Peyer's patch (tissue), 4 donors: Measurements from ENCODE around the gene CBARP.

Experiments
- POLR2A ChIP-seq, 2 donors: fragments of 450-650 bp; IDR thresholded peaks; one replicate each; pipeline ENCODE4 v1.5.1; 2017; ENCODE audit warnings: antibody characterized with exemption in 2 of 2, mild to moderate bottlenecking in 2 of 2, moderate library complexity in 2 of 2
- TF ChIP-seq, protein P1 (sequence below), 6 experiments: fragments of 450-650 bp in 4 of 6; fragments of 200-600 bp in 2 of 6; sonication (generic) in 1 of 6; IDR thresholded peaks; one replicate each; pipeline ENCODE4 v1.5.1; 2017 to 2019; ENCODE audit warnings: antibody characterized with exemption in 6 of 6, mild to moderate bottlenecking in 3 of 6, moderate library complexity in 1 of 6

- TF ChIP-seq, protein P1, sequence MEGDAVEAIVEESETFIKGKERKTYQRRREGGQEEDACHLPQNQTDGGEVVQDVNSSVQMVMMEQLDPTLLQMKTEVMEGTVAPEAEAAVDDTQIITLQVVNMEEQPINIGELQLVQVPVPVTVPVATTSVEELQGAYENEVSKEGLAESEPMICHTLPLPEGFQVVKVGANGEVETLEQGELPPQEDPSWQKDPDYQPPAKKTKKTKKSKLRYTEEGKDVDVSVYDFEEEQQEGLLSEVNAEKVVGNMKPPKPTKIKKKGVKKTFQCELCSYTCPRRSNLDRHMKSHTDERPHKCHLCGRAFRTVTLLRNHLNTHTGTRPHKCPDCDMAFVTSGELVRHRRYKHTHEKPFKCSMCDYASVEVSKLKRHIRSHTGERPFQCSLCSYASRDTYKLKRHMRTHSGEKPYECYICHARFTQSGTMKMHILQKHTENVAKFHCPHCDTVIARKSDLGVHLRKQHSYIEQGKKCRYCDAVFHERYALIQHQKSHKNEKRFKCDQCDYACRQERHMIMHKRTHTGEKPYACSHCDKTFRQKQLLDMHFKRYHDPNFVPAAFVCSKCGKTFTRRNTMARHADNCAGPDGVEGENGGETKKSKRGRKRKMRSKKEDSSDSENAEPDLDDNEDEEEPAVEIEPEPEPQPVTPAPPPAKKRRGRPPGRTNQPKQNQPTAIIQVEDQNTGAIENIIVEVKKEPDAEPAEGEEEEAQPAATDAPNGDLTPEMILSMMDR (IDR thresholded peaks at IDR 0.05): no peak
- no peak for TF ChIP-seq POLR2A (IDR thresholded peaks at IDR 0.05)
These were observed 11.1 kb downstream of the CBARP start for GRCh38 chr19:1226522-1227303.
